H9 (cell line): Measurements from ENCODE around the gene SNX32. TPM values are rescaled to one million over a fixed set of nuclear protein-coding genes. Genes with fewer than 3 reads are reported as not detected.
A peak's percentile ranks its signal among the peaks of the same experiment; 100 is the strongest.

ENCODE experiments used
- DNase-seq: peaks from one replicate; pipeline ENCODE4 v3.0.0-alpha.2; 2017
- H2AFZ ChIP-seq: one replicate; pipeline ENCODE4 v1.6.1; 2013; ENCODE audit warnings: mild to moderate bottlenecking, low read length, control low read depth, moderate library complexity
- H2AK5ac ChIP-seq: 2 replicates; pipeline ENCODE4 v1.6.1; 2013; ENCODE audit warnings: low read length, control low read depth, mixed read lengths; ENCODE audit not compliant: insufficient read length
- H2BK120ac ChIP-seq: one replicate; pipeline ENCODE4 v1.6.1; 2013; ENCODE audit warnings: low read depth, mild to moderate bottlenecking, low read length, control low read depth, inconsistent platforms; ENCODE audit not compliant: poor library complexity, severe bottlenecking
- H2BK12ac ChIP-seq: 2 replicates; pipeline ENCODE4 v1.6.1; 2013; ENCODE audit warnings: low read length, control low read depth, mixed read lengths, low read depth; ENCODE audit not compliant: insufficient read length
- H2BK15ac ChIP-seq: 2 replicates; pipeline ENCODE4 v1.6.1; 2013; ENCODE audit warnings: low read depth, low read length, control low read depth
- H2BK20ac ChIP-seq: one replicate; pipeline ENCODE4 v1.6.1; 2013; ENCODE audit warnings: low read depth, mild to moderate bottlenecking, low read length, control low read depth, inconsistent platforms; ENCODE audit not compliant: poor library complexity, severe bottlenecking
- H2BK5ac ChIP-seq: 2 replicates; pipeline ENCODE4 v1.6.1; 2013; ENCODE audit warnings: low read length, control low read depth, mixed read lengths; ENCODE audit not compliant: insufficient read length
- H3K14ac ChIP-seq: 2 replicates; pipeline ENCODE4 v1.6.1; 2013; ENCODE audit warnings: low read length, control low read depth; ENCODE audit not compliant: insufficient read depth
- H3K18ac ChIP-seq: 2 replicates; pipeline ENCODE4 v1.6.1; 2013; ENCODE audit warnings: low read depth, mild to moderate bottlenecking, mixed read lengths, low read length, control low read depth; ENCODE audit not compliant: insufficient read length
- H3K23ac ChIP-seq: 2 replicates; pipeline ENCODE4 v1.6.1; 2013; ENCODE audit warnings: low read length, control low read depth, mixed read lengths, low read depth; ENCODE audit not compliant: insufficient read length
- H3K23me2 ChIP-seq: 2 replicates; pipeline ENCODE4 v1.6.1; 2013; ENCODE audit warnings: low read depth, mild to moderate bottlenecking, mixed read lengths, low read length, control low read depth; ENCODE audit not compliant: insufficient read length, poor library complexity, severe bottlenecking
- H3K27ac ChIP-seq: 2 replicates; pipeline ENCODE4 v1.5.1; 2013; ENCODE audit warnings: low read length, control low read depth, mixed read lengths, low read depth; ENCODE audit not compliant: insufficient read length
- H3K27me3 ChIP-seq: 2 replicates; pipeline ENCODE4 v1.6.1; 2013; ENCODE audit warnings: low read length, control low read depth, inconsistent platforms; ENCODE audit not compliant: insufficient read depth
- H3K4ac ChIP-seq: 2 replicates; pipeline ENCODE4 v1.6.1; 2013; ENCODE audit warnings: low read depth, mild to moderate bottlenecking, control low read depth, inconsistent platforms, low read length, moderate library complexity
- H3K4me1 ChIP-seq: 2 replicates; pipeline ENCODE4 v1.6.1; 2013; ENCODE audit warnings: low read length, control low read depth, inconsistent platforms; ENCODE audit not compliant: insufficient read depth
- H3K4me2 ChIP-seq: 2 replicates; pipeline ENCODE4 v1.6.1; 2013; ENCODE audit warnings: low read length, control low read depth, mixed read lengths; ENCODE audit not compliant: insufficient read length, insufficient read depth
- H3K56ac ChIP-seq: 2 replicates; pipeline ENCODE4 v1.6.1; 2013; ENCODE audit warnings: low read depth, mild to moderate bottlenecking, mixed read lengths, low read length, control low read depth; ENCODE audit not compliant: insufficient read length
- H3K79me1 ChIP-seq: 2 replicates; pipeline ENCODE4 v1.6.1; 2013; ENCODE audit warnings: low read depth, mild to moderate bottlenecking, moderate library complexity, low read length, control low read depth, inconsistent platforms; ENCODE audit not compliant: insufficient read depth, poor library complexity, severe bottlenecking
- H3K79me2 ChIP-seq: 2 replicates; pipeline ENCODE4 v1.6.1; 2013; ENCODE audit warnings: low read length, control low read depth, inconsistent platforms; ENCODE audit not compliant: insufficient read depth
- H3K9ac ChIP-seq: 2 replicates; pipeline ENCODE4 v1.6.1; 2013; ENCODE audit warnings: low read length, control low read depth, mixed read lengths; ENCODE audit not compliant: insufficient read length; ENCODE audit errors: extremely low read depth
- H3K9me3 ChIP-seq: one replicate; pipeline ENCODE4 v1.6.1; 2013; ENCODE audit warnings: low read depth, low read length, inconsistent platforms; ENCODE audit not compliant: control insufficient read depth
- H3T11ph ChIP-seq: one replicate; pipeline ENCODE4 v1.6.1; 2013; ENCODE audit warnings: mild to moderate bottlenecking, low read length, control low read depth, inconsistent platforms
- H4K20me1 ChIP-seq: one replicate; pipeline ENCODE4 v1.6.1; 2013; ENCODE audit not compliant: control insufficient read depth, insufficient read length, insufficient read depth
- H4K5ac ChIP-seq: 2 replicates; pipeline ENCODE4 v1.6.1; 2013; ENCODE audit warnings: low read depth, mild to moderate bottlenecking, mixed read lengths, low read length, control low read depth; ENCODE audit not compliant: insufficient read length
- H4K8ac ChIP-seq: replicated peaks from 2 replicates; pipeline ENCODE4 v1.6.1; 2013; ENCODE audit warnings: low read length, control low read depth, mixed read lengths, low read depth; ENCODE audit not compliant: insufficient read length
- H4K91ac ChIP-seq: 2 replicates; pipeline ENCODE4 v1.6.1; 2013; ENCODE audit warnings: low read depth, mild to moderate bottlenecking, moderate library complexity, mixed read lengths, low read length, control low read depth; ENCODE audit not compliant: insufficient read length
- H3K27ac Mint-ChIP-seq, 3 experiments: 2 replicates in 2 of 3; 3 replicates in 1 of 3; pipeline ENCODE4 v1.8.0; 2020 to 2021; ENCODE audit warnings: mixed read lengths in 3 of 3, mild to moderate bottlenecking in 1 of 3, moderate library complexity in 1 of 3
- H3K27me3 Mint-ChIP-seq: 2 replicates; pipeline ENCODE4 v1.8.0; 2021; ENCODE audit warnings: low read depth, mild to moderate bottlenecking, moderate library complexity, mixed read lengths
- H3K36me3 Mint-ChIP-seq, 3 experiments: 2 replicates in 2 of 3; 3 replicates in 1 of 3; pipeline ENCODE4 v1.8.0; 2020 to 2021; ENCODE audit warnings: low read depth in 3 of 3, mixed read lengths in 3 of 3; ENCODE audit not compliant: insufficient read depth in 1 of 3
- H3K4me1 Mint-ChIP-seq, 2 experiments: 2 replicates each; pipeline ENCODE4 v1.8.0; 2020; ENCODE audit warnings: mixed read lengths in 2 of 2
- H3K4me3 Mint-ChIP-seq, 2 experiments: 2 replicates in 1 of 2; 3 replicates in 1 of 2; pipeline ENCODE4 v1.8.0; 2020 to 2021; ENCODE audit warnings: mild to moderate bottlenecking in 2 of 2, mixed read lengths in 2 of 2, moderate library complexity in 1 of 2
- H3K9me3 Mint-ChIP-seq, 2 experiments: 2 replicates in 1 of 2; 3 replicates in 1 of 2; pipeline ENCODE4 v1.8.0; 2020; ENCODE audit warnings: mild to moderate bottlenecking in 2 of 2, mixed read lengths in 2 of 2, moderate library complexity in 1 of 2
- CTCF ChIP-seq: fragments of 200-600 bp; sonication (generic); conservative IDR thresholded peaks from 3 replicates; pipeline ENCODE4 v1.8.0; 2021; ENCODE audit warnings: antibody characterized with exemption, mild to moderate bottlenecking
- WGBS: extraction: QIAGEN DNeasy Blood & Tissue Kit; methylation state at CpG from one replicate; pipeline ENCODE4 v1.1.7; 2013; ENCODE audit warnings: missing lambda C conversion rate, low lambda C conversion rate, mixed read lengths; ENCODE audit not compliant: insufficient read length; ENCODE audit errors: extremely low coverage; 5-methylcytosine and 5-hydroxymethylcytosine counted together
- total RNA-seq: library from RNA; stranded (reverse); gene quantifications from 2 replicates; pipeline ENCODE4 v1.2.1, GENCODE V29; 2021

The SNX32 gene
- total RNA-seq, 1 experiment from 2014 or later = 1.2 TPM

GRCh38 chr11:65870307-65870658 lies 36.5 kb downstream of the SNX32 start:
- no peak overlapping the region for H3K27ac Mint-ChIP-seq
- no peak overlapping the region for H2BK120ac ChIP-seq
- no peak for DNase-seq
- H3K27ac ChIP-seq = no peak overlapping the region
- no peak overlapping the region for H3K56ac ChIP-seq
- peaks cover 8% of the 10 kb centered on the region for H3K23me2 ChIP-seq
- H3K9ac ChIP-seq = no peak overlapping the region
- no peaks in the 10 kb centered on the region for H4K20me1 ChIP-seq
- no peak overlapping the region for H2BK12ac ChIP-seq
- no peaks in the 10 kb centered on the region for H3K4me1 ChIP-seq
- H3K23ac ChIP-seq = no peak overlapping the region
- H3K18ac ChIP-seq = no peak overlapping the region
- peaks cover 1 to 7% (median 6%) of the 10 kb centered on the region in 3 experiments; a peak in 5 of 7 replicates for H3K36me3 Mint-ChIP-seq
- H3T11ph ChIP-seq = no peak overlapping the region
- H2BK5ac ChIP-seq = no peak overlapping the region
- no peak overlapping the region for H3K4me2 ChIP-seq
- no peak overlapping the region for H2AK5ac ChIP-seq
- peaks cover 3% of the 10 kb centered on the region; the same call in 1 of the 2 replicates for H3K27me3 ChIP-seq
- H4K91ac ChIP-seq = no peak overlapping the region
- no peak overlapping the region for H4K5ac ChIP-seq
- H3K9me3 ChIP-seq = no peaks in the 10 kb centered on the region
- H2AFZ ChIP-seq = no peak overlapping the region
- no peak overlapping the region for H4K8ac ChIP-seq
- no peaks in the 10 kb centered on the region for H3K79me1 ChIP-seq
- no CpG with 5 or more reads among the region's 11 CpGs for WGBS
- TF ChIP-seq CTCF = no peak
- peaks cover 7% of the 10 kb centered on the region for H3K27me3 Mint-ChIP-seq
- no peaks in the 10 kb centered on the region for H3K79me2 ChIP-seq
- no peak overlapping the region for H3K4ac ChIP-seq
- peak overlapping the region in 1 of 2 experiments; percentile 32; a peak in 1 of 5 replicates for H3K4me3 Mint-ChIP-seq
- peaks cover 15 to 20% of the 10 kb centered on the region in 2 experiments for H3K4me1 Mint-ChIP-seq
- no peak overlapping the region for H3K14ac ChIP-seq
- H3K9me3 Mint-ChIP-seq = no peaks in the 10 kb centered on the region; a peak in 1 of 5 replicates
- no peak overlapping the region for H2BK20ac ChIP-seq
- no peak overlapping the region for H2BK15ac ChIP-seq
